ENCODE results near the gene BTBD16.

BTBD16 gene

DNA sequence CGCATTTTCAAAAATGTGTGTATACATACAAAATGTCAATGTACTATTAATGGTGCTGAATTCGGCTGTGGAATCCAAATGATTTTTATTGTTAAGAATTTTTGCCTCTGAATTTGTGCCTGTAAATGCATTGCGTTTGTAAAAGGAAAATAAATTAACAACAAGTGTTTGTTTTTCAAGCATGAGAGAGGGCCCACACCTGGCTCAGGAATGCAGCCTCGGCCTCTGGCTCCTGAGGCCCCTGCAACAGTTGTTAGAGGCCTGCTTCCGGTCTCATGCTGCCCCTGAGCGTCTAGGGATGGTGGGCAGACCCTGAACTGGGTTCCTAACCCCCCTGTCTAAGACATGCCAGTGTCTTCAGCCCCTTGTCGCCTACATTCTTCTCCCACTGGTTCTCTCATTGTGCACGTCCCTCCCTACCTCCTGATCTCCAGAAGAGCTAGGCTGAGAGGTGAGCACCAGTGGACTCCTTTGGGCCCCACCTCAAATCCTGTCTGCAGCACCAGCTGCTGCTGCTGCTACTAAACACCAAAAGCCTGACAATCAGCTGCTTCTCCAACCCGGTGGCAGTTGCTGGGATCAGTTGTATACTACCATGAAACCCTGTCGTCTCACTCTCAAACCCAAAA, 1.9 kb upstream of the BTBD16 start:
- no peak for DNase-seq (ENCODE audit: low read depth in 2 of 2, low spot score in 1 of 2)

DNA sequence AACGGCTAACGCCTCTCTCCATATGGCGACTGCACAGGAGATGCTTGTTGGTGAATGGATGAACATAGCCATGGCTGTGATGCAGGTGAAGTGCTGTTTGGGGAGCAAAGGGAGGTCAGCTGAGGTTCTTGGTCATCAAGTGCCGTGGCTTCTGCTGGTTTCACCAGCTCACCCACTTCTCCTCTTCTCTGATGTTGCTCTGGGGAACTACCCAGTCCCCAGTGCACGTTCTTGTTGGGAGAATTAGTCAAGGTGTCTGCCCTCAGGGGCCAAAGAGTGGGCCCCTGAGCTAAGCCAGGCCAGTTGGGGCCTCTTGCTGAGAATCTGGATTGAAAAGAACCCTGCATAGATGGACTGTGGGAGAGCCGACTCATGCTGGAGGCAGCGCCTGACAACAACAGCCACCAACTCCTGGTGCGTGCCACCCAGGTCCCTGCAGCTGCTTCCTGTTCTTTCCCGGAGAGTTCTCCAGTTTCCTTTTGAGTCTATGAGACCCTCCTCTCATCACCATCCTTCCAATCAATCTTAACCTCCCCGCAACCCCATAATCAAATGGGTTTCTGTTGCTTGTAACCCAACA, 3.0 kb downstream of the BTBD16 start:
- DNase-seq (ENCODE audit: low read depth in 2 of 2, low spot score in 1 of 2) = no peak

DNA sequence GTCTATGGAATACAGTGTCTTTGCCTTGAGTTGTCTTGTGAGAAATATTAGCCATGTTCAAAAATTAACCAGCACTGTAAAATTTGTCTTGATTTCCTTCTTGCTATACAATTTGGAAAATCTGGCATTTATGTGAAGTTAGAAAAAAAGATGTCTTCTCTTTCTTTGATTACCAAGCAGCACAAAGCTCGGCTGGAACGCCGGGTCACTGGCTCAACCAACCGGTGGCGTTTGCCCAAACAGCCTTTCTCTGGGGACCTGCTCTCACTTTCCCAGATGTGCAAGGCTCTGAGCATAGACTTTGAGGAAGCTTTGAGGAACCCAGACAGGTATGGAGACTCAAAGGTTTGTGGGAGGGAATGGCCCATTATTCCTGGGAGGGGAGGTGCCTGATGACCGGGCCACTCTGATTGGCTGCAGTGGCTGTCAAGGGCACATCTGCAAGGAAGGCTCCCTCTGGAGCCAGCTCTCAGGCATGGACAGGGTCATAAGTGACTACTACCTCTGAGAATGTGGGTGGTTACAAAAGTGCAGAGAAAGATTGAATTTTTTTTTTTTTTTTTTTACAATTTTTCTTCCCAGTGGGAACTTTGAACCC, 5.6 kb downstream of the BTBD16 start:
- DNase-seq (ENCODE audit: low read depth in 2 of 2, low spot score in 1 of 2) = no peak

DNA sequence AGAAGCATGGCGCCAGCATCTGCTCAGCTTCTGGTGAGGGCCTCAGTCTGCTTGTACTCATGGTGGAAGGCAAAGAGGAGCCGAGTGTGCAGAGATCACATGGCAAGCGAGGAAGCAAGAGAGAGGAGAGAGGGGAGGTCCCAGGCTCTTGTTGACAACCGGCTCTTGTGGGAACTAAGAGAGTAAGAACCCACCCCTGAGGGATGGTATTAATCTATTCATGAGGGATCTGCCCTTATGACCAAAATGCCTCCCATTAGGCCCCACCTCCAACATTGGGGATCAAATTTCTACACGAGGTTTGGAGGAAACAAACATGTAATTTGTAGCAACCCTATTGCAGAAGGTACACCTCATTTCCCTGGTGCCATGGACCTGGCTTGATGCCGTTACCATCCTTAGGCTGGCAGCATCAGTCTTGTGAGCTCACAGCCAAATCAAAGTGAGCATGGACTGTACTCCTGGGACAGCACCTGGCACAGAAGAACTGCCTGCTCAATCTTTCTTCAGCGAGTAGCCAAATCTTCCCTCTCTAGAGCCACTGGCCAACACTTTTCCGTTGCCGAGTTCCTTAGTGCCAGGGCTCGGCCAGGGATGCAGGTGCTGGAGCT, 6.5 kb downstream of the BTBD16 start:
- no peak for DNase-seq (ENCODE audit: low read depth in 2 of 2, low spot score in 1 of 2)

DNA sequence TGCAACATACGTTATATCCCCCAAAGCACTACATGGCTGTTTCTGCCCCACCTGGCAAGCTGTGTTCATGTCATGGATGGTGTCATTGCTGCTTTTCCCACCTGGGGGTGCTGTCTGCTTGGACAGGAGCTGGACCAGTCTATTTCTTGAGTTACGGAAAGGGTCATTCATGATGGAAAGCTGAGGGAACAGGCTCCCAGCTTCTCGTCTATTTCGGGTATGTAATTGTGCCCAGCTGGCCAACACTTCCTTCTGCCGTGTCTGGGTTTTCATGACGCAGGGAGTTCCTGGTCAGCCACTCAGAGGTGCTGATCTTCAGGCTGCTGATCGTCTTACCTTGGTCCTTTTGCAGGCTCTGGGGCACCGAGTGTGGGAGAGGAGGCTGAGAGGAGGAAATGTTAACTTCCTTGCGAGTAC, 8.6 kb downstream of the BTBD16 start:
- DNase-seq (ENCODE audit: low read depth in 2 of 2, low spot score in 1 of 2) = no peak

DNA sequence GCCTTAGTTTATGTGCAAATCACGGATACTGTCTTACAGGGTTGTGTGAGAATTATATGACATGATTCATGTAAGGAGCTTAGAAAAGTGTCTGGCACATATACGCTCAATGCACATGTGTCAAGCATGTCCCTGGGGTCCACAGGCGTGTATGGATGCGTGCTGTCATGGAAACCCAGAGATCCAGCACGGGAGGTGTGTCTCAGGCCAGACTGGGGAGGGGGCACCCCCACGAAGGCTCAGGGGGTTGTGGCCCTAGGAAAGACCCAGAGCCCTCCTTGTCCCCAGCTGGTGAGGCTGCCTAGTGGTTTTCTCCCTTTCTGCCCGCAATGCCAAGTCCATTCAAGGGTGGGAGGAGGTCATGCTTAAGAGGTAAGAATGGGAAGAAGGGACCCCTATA, 9.1 kb downstream of the BTBD16 start:
- DNase-seq (ENCODE audit: low read depth in 2 of 2, low spot score in 1 of 2) = no peak

DNA sequence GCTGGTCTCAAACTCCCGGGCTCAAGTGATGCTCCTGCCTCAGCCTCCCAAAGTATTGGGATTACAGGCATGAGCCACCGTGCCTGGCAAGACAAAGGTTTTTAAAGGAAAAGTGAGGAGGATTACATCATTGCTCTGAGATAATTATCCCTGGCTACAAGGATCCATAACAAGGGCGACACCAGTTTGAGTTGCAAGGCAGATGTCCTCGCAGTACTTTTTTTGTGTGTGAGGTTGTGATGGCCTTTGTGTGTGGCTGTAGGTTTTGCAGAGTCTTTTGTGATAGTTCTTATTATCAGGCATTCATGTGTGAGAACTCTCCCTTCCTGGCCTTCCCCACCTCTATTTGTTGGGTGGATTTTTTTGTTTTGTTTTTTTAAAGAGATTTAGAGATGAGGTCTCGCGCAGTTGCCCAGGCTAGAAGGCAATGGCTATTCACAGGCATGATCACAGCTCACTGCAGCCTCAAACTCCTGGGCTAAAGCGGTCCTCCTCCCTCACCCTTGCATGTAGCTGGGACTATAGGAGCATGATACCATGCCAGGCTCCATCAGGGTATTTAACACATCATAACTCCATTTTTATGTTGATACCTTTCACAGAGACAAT, 10.0 kb downstream of the BTBD16 start:
- DNase-seq (ENCODE audit: low read depth in 2 of 2, low spot score in 1 of 2) = no peak

DNA sequence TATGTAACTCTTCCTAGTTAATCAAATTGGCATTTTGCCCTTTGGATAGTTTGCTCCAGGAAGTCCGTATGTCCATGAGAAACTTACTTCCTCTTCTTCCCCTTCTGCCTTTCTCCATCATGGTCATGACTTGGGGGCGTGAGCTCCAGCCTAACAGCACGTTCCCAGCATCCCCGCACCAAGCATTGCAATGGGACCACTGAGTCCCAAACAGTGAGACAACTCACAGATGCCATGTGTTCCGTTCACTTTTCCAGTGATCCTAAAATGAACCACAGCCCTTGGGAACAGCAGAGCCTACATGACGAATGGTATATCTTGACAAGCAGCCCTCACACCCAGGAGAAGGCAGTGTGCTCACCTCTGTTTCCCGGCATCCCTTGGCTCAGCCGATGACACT, 10.7 kb downstream of the BTBD16 start:
- no peak for DNase-seq (ENCODE audit: low read depth in 2 of 2, low spot score in 1 of 2)

DNA sequence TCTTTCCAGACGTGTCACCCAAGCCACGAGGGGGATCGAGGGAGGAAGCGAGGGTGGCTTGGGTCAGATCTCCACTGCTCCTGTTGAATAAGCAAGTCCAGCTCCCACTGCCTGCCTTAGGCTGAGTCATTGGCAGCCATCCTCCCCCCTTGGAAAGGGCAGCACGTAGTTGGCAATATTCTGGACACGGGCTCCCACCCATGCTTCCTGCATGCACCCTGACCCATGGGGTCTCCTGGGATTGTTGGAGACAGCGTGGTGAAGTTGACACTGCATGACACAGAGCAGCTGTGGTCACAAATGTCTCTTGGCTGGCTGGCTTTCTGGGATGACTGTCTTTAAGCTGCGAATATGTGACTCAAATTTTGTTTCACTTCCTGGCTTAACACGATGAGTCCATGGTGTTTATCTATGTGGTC, 11.2 kb downstream of the BTBD16 start:
- DNase-seq (ENCODE audit: low read depth in 2 of 2, low spot score in 1 of 2) = no peak

DNA sequence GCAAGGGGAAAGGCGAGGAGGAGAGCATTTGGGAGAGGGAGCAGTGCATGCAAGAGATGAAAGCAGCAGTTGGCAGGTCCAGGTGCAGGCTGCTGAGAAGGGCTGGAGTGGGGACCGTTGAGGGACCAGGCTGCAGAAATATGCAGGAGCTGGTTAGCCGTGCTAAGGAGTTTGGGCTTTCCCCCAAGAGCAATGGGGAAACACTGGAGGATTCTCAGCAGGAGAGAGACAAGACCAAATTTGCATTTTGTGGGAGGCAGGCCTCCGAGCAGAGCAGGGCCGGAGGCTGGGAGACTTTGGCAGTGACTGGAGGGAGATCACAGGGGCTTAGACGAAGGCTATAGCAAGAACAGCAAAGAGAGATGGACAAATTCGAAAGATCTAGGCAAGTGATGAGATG, 11.8 kb downstream of the BTBD16 start:
- DNase-seq (ENCODE audit: low read depth in 2 of 2, low spot score in 1 of 2) = no peak

DNA sequence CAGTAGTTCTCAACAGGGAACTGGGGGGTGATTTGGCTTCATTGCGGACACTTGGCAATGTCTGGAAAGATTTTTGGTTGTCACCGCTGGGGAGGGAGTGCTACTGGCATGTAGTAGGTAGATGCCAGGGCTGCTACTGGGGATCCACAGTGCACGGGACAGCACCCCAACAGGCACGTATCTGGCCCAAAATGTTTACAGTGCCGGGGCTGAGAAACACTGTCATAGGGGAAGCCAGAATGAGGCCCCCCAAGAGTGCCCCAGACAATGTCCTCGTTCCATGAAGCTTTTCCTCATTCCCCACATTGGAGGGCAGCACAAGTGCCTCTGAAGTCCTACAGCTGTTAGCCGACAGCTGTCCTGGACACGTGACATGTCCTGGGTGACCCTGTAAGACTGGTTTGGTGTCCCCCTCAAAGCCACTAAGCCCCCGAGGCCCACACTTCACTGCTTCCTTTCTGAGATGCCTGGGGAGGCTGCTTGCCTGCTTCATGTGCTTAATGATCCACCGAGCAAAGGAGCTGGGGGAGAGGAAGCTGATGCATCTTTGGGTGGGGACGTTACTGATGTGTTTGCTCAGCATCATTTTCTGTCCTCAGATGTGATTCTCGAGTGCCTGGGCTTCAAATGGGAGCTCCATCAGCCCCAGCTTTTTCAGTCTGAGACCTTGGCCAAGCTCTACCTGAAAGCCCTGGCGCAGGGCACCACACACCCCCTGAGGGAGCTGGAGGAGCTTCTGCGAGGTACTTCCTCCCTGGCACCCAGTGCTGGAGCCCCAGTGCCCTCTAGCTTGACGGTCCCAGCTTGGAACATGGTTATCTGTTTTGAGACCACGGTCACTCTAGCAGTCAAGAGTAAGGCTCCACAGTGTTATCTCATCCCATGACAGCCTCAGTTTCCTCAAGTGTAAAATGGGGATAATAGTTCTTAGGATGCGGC, 14.7 kb downstream of the BTBD16 start:
- no peak for DNase-seq (ENCODE audit: low read depth in 2 of 2, low spot score in 1 of 2)

DNA sequence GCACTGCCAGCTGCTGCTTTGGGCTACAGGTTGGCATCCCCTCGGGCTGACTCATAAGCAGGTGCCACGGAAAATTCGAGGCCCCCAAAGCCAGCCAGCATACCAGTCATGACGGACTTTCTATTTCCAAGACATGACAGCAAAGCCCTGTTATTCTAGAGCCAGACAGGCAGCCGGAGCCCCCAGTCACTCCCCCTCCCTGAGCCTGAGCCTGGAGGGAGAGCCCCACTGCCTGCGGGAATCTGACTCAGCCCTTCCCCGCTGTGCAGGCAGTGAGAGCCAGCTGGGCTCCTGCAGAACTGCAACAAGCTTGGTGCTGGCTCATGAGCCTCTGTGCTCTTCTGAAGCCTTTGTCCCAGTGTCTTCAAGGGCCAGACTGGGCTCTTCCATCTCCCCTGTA, 15.8 kb downstream of the BTBD16 start:
- no peak for DNase-seq (ENCODE audit: low read depth in 2 of 2, low spot score in 1 of 2)

DNA sequence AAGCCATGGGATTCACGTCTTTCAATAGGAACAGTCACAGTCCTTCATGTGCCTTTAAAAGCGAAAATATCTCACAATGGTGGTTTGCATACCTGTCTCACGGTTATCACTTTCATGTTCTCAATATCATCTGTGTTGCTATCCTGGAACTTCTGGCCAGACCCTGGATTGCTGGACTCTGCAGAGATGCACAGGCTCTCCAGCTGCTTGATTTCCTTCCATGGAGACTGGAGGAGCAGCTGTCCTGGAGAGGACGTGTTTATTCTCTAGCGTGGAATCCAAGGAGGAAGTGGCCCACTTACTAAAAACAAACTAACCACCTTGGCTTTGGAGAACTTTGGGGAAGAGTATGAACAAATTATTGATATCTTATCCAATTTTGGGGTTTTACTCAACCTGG, 16.5 kb downstream of the BTBD16 start:
- DNase-seq (ENCODE audit: low read depth in 2 of 2, low spot score in 1 of 2) = no peak

DNA sequence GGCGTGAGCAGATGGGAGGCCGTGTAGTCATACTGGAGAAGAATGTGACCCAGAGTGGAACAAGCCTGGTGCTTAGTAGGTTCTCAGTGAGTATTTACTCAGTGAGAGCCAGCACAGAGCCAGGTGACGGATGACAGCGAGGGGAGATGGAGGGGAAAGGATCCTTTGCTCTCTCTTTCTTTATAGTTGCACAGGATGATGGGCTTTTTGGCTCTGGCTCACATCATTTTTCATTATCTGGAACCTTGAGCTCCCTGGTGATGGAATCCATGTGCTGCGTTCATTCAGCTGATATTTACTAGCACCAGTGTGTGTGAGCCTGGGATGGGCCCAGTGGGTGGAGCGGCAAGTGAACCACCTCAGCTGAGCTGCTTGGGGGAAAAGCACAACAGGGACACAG, 17.2 kb downstream of the BTBD16 start:
- no peak for DNase-seq (ENCODE audit: low read depth in 2 of 2, low spot score in 1 of 2)

DNA sequence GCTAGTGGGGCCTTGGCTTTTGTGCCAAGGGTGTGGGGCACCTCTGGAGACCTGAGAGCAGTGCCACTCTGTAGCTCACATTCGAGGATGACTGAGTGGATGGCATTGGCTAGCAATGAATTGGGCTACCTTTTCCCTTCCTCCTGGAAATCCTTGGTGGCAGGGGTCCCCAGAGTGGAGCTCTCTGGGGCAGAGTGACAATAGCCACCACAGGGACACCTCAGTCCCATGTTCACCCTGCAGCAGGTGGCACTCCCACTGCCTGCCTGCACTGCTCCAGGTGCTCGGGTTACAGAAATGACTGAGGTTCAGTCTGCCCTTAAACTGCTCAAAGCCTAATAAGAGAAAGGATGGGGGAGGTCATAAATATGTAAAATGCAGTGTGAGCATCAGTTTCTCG, 17.8 kb downstream of the BTBD16 start:
- DNase-seq (ENCODE audit: low read depth in 2 of 2, low spot score in 1 of 2) = no peak

DNA sequence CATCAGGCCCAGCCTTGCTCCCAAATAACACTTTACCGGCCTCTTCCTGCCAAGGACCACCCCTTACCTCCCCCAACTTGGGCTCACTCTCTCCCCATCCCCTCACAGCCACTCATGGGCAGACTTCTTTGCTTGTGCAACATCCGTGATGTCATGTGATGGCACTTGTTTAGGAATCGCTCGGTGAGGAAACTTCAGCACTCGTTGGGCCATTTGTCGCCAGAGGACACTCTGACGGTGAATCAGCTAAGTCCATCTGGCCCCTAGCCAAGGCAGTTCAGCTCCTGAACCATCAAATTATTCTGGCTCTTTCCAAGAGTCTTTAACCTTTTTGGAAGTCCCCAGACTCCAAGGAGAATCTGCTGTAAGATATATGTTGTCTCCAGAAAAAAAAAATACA, 19.2 kb downstream of the BTBD16 start:
- no peak for DNase-seq (ENCODE audit: low read depth in 2 of 2, low spot score in 1 of 2)

DNA sequence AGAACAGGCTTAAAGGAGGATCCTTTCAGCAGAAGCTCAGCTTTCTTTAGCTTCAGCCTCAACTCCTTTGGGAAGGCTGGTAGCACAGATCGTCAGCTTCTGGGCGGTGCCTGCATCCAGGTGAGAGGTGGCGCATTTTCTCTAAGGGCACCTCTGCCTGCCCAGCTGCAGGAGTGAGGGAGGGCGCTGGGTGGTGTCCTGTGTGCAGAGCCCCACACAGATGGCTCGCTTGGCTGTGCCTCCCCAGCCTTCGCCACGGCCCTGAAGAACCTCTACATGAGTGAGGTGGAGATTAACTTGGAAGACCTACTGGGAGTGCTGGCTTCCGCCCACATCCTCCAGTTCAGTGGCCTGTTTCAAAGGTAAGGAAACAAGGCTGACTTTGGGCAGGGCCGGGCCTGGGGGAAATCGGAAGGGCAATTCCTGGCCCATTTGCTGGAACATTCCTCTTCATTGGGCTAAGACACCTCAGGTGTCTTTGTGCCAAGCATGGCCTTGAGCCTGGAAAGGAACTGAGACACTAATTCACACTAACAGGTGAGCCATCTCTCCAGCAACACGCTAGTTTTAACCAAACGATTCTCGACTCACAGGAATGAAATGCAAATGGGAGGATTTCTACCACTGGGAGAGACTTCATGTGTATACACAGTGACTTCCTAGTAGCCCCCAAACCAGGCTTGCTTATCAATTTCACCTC, 19.9 kb downstream of the BTBD16 start:
- no peak for DNase-seq (ENCODE audit: low read depth in 2 of 2, low spot score in 1 of 2)

DNA sequence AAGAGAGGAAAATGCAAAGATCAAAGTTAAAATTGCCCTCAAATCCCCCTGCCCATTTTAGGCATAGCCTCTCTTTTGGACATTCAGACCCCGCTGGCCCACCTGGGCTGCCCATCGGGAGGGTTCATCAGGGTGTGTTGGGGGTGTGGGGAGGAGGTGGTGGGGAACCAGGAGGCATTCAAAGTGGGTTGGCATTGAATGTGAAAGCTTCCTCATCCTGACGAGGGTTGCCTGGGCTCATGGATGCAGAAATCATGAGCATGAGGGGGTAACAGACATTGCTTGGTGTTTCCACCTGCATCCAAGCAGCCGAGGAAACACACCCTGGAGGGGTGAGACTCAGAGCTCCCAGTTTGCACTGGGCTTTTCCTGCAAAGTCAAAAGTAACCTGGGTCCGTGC, 20.6 kb downstream of the BTBD16 start:
- no peak for DNase-seq (ENCODE audit: low read depth in 2 of 2, low spot score in 1 of 2)

DNA sequence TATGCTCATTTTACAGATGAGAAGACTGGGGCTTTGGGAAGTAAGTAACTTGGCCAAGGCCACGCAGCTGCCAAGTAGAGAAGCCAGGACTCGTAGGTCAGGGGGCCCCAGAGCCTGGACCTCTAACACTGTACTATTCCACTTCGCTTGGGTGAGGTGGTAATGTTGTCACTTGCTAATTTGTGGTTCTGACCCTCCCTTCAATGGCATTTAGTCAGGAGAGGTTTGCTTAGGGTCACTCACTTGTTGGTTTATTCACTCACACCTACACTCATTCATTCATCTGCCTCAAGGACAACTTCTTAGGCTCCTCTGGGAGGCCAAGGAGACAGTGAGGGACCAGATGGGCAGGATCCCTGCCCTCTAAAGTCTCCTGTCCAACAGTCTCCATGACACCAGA, 21.3 kb downstream of the BTBD16 start:
- DNase-seq (ENCODE audit: low read depth in 2 of 2, low spot score in 1 of 2) = no peak

DNA sequence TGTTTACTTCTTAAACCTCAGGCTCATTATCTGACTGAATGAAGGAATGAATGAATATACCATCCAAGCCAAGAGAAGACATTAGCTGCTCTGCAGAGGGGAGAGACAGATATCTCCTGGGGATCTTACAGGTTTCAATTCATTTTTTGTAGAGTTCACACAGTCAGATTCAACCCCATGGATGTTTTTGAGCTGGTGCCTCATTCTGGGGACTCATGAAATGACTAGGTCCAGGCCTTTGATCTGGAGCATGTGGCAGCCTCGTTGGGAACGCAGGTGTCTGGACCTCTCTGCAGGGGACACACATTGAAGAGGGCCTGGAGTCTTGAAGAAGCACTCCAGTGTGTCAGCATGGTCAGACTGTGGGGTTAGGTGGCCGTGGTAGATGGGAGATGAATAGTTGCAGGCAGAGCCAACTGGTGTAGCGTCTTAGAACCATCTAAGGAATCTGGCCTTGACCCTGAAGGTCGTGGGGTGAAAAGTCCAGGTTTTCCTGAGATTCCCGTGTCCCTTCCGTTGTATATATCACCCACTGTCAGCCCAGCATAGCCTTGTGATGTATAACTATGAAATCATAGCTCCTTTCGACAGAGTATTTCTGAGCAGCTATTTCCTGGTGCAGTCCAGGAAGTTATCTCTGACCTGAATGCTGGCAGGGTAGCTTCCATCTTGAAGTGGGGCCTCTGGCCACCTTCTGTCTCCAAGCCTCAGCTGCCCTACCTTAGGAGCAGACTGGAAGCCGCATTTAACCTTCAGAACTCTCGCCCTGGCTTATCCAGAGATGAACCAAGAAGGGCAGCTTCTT, 22.3 kb downstream of the BTBD16 start:
- DNase-seq (ENCODE audit: low read depth in 2 of 2, low spot score in 1 of 2) = no peak
